HCT116 (cell line): ENCODE results near the gene MZB1.

ENCODE experiments used
- POLR2A ChIP-seq: IDR thresholded peaks from 2 replicates; pipeline ENCODE4 v1.7.0; 2011; ENCODE audit warnings: borderline replicate concordance; ENCODE audit not compliant: insufficient read depth, insufficient read length; ENCODE audit errors: extremely low read depth
- TF ChIP-seq, protein P1 (sequence below), 3 experiments: fragments of 200-600 bp in 1 of 3; sonication (generic) in 1 of 3; IDR thresholded peaks in 2 of 3; conservative IDR thresholded peaks in 1 of 3; 2 replicates each; pipeline ENCODE4 v1.5.1; 2012 to 2017; ENCODE audit warnings: low read depth in 2 of 3, low read length in 2 of 3, antibody characterized with exemption in 1 of 3, borderline replicate concordance in 1 of 3, control low read depth in 1 of 3, mild to moderate bottlenecking in 1 of 3, mixed read lengths in 1 of 3, mixed run types in 1 of 3, moderate library complexity in 1 of 3; ENCODE audit not compliant: insufficient read depth in 1 of 3

DNA sequence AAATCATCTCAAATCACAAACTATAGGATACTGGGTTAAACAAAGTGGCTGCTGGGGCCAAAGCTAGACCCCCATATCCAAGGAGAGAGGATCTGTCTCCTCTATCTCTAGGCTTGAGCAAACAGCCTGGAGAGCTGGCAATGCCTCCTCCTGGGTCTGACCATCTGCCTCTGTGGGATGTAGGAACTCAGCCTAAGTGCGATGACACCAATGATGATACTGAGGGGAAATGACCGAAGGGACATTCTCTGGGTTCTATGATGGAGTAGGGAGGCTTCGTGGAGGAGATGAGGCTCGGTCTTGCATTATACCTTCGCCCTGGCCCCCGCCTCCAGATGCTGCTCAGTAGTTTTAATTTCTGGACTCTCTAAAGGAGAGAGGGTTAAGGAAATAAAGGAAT lies 23.4 kb upstream of the MZB1 start:
- TF ChIP-seq, protein P1, sequence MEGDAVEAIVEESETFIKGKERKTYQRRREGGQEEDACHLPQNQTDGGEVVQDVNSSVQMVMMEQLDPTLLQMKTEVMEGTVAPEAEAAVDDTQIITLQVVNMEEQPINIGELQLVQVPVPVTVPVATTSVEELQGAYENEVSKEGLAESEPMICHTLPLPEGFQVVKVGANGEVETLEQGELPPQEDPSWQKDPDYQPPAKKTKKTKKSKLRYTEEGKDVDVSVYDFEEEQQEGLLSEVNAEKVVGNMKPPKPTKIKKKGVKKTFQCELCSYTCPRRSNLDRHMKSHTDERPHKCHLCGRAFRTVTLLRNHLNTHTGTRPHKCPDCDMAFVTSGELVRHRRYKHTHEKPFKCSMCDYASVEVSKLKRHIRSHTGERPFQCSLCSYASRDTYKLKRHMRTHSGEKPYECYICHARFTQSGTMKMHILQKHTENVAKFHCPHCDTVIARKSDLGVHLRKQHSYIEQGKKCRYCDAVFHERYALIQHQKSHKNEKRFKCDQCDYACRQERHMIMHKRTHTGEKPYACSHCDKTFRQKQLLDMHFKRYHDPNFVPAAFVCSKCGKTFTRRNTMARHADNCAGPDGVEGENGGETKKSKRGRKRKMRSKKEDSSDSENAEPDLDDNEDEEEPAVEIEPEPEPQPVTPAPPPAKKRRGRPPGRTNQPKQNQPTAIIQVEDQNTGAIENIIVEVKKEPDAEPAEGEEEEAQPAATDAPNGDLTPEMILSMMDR (IDR thresholded peaks at IDR 0.05 in 2 of 3, conservative IDR thresholded peaks at IDR 0.05 in 1 of 3; ENCODE audit: borderline replicate concordance in 1 of 3, insufficient read depth in 1 of 3, low read depth in 2 of 3, low read length in 2 of 3) = no peak
- no peak for TF ChIP-seq POLR2A
